Stimulated activated CD4-positive, alpha-beta T cell treated with anti-CD3 and anti-CD28 coated beads, Interleukin-4, amount 100 ng/mL, for 24 hours (primary cell): Measurements from ENCODE around the gene MGLL.

Source experiments
- DNase-seq: peaks from one replicate; pipeline ENCODE4 v3.0.0-alpha.2; 2020

MGLL gene

GRCh38 chr3:127809211-127809610, 13.1 kb downstream of the MGLL start:
- DNase-seq: no peak

GRCh38 chr3:127808197-127808596, 14.1 kb downstream of the MGLL start:
- DNase-seq: no peak

GRCh38 chr3:127805026-127805753, 17.1 kb downstream of the MGLL start:
- DNase-seq: no peak

GRCh38 chr3:127804141-127804540, 18.2 kb downstream of the MGLL start:
- DNase-seq: no peak

GRCh38 chr3:127803619-127804018, 18.7 kb downstream of the MGLL start:
- DNase-seq: no peak

GRCh38 chr3:127802606-127803005, 19.7 kb downstream of the MGLL start:
- DNase-seq: no peak

GRCh38 chr3:127801731-127802313, 20.5 kb downstream of the MGLL start:
- DNase-seq: no peak

GRCh38 chr3:127800508-127800907, 21.8 kb downstream of the MGLL start:
- no peak for DNase-seq

GRCh38 chr3:127799476-127800222, 22.7 kb downstream of the MGLL start:
- no peak for DNase-seq

- no peak for DNase-seq
These were observed 23.6 kb downstream of the MGLL start for GRCh38 chr3:127798716-127799115.

- DNase-seq: no peak
These were observed 25.5 kb downstream of the MGLL start for GRCh38 chr3:127796831-127797150.

GRCh38 chr3:127796045-127796830, 26.1 kb downstream of the MGLL start:
- no peak for DNase-seq

GRCh38 chr3:127794972-127795371, 27.3 kb downstream of the MGLL start:
- DNase-seq: no peak

- DNase-seq: no peak
These were observed 27.9 kb downstream of the MGLL start for GRCh38 chr3:127794402-127794801.

- no peak for DNase-seq
These were observed 29.6 kb downstream of the MGLL start for GRCh38 chr3:127792541-127793292.

- DNase-seq: no peak
These were observed 30.9 kb downstream of the MGLL start for GRCh38 chr3:127791221-127791913.

GRCh38 chr3:127790882-127791183, 31.5 kb downstream of the MGLL start:
- DNase-seq: no peak

GRCh38 chr3:127789990-127790881, 32.1 kb downstream of the MGLL start:
- no peak for DNase-seq

GRCh38 chr3:127789051-127789450, 33.3 kb downstream of the MGLL start:
- no peak for DNase-seq

GRCh38 chr3:127788451-127788909, 33.8 kb downstream of the MGLL start:
- DNase-seq: no peak
